Naive thymus-derived CD4-positive, alpha-beta T cell (primary cell): Measurements from ENCODE around the gene HSPA13. TPM values are rescaled to one million over a fixed set of nuclear protein-coding genes. Genes with fewer than 3 reads are reported as not detected.

Source experiments
- ATAC-seq: fragments of 150-1000 bp; cut with Tn5 transposase; 2 replicates; pipeline ENCODE4 v1.10.0; 2021; ENCODE audit warnings: mild to moderate bottlenecking, moderate library complexity
- CTCF ChIA-PET: fragments of 350-600 bp; sonication (Branson Sonifier 250); formaldehyde crosslinking; loops from one replicate; lab custom pipeline; 2021; ENCODE audit warnings: antibody characterized with exemption; lab: Charles Lee
- POLR2A ChIA-PET: fragments of 350-600 bp; sonication (Branson Sonifier 250); formaldehyde crosslinking; loops from one replicate; lab custom pipeline; 2021; ENCODE audit warnings: antibody characterized with exemption, inconsistent platforms; lab: Charles Lee
- DNase-seq, 9 donors: peaks; one replicate each; pipeline versions ENCODE4 v3.0.0 to v3.0.0-alpha.2; 2020 to 2022; ENCODE audit warnings: mixed read lengths in 1 of 9
- H3K27ac ChIP-seq: one replicate; pipeline ENCODE4 v1.7.0; 2013; ENCODE audit warnings: mild to moderate bottlenecking, low read depth, low read length, moderate library complexity
- H3K27me3 ChIP-seq, 2 donors: one replicate each; pipeline ENCODE4 v1.7.0; 2013; ENCODE audit warnings: low read length in 2 of 2, mild to moderate bottlenecking in 2 of 2, moderate library complexity in 2 of 2; ENCODE audit not compliant: control insufficient read depth in 2 of 2, insufficient read depth in 2 of 2
- H3K36me3 ChIP-seq, 3 experiments: 1 replicate in 2 of 3; 2 replicates in 1 of 3; pipeline ENCODE4 v1.7.0; 2013; ENCODE audit warnings: low read length in 3 of 3, mild to moderate bottlenecking in 3 of 3, moderate library complexity in 1 of 3; ENCODE audit not compliant: insufficient read depth in 3 of 3, control insufficient read depth in 2 of 3
- H3K4me1 ChIP-seq, 2 donors: one replicate each; pipeline ENCODE4 v1.7.0; 2013; ENCODE audit warnings: low read length in 2 of 2, mild to moderate bottlenecking in 2 of 2, moderate library complexity in 1 of 2; ENCODE audit not compliant: control insufficient read depth in 2 of 2, insufficient read depth in 2 of 2
- H3K4me3 ChIP-seq: 2 replicates; pipeline ENCODE4 v1.7.0; 2013; ENCODE audit warnings: mild to moderate bottlenecking, low read length
- H3K9me3 ChIP-seq, 3 experiments: 1 replicate in 2 of 3; 2 replicates in 1 of 3; pipeline ENCODE4 v1.7.0; 2013; ENCODE audit warnings: low read length in 3 of 3; ENCODE audit not compliant: control insufficient read depth in 2 of 3
- H3K27ac Mint-ChIP-seq, 9 donors: one replicate each; pipeline ENCODE4 v1.8.0; 2020 to 2022; ENCODE audit warnings: mixed read lengths in 9 of 9, mild to moderate bottlenecking in 8 of 9, moderate library complexity in 5 of 9, inconsistent platforms in 2 of 9
- H3K27me3 Mint-ChIP-seq, 5 donors: one replicate each; pipeline ENCODE4 v1.8.0; 2021 to 2022; ENCODE audit warnings: mixed read lengths in 5 of 5, mild to moderate bottlenecking in 1 of 5
- H3K36me3 Mint-ChIP-seq, 5 donors: one replicate each; pipeline ENCODE4 v1.8.0; 2020 to 2022; ENCODE audit warnings: mixed read lengths in 5 of 5, mild to moderate bottlenecking in 3 of 5, inconsistent platforms in 1 of 5
- H3K4me1 Mint-ChIP-seq, 7 donors: one replicate each; pipeline ENCODE4 v1.8.0; 2020 to 2022; ENCODE audit warnings: mixed read lengths in 7 of 7, mild to moderate bottlenecking in 3 of 7, inconsistent platforms in 1 of 7
- H3K4me3 Mint-ChIP-seq, 10 donors: one replicate each; pipeline ENCODE4 v1.8.0; 2020 to 2022; ENCODE audit warnings: mild to moderate bottlenecking in 10 of 10, mixed read lengths in 10 of 10, moderate library complexity in 6 of 10, inconsistent platforms in 2 of 10
- H3K9me3 Mint-ChIP-seq, 11 donors: one replicate each; pipeline ENCODE4 v1.8.0; 2020 to 2022; ENCODE audit warnings: mixed read lengths in 11 of 11, mild to moderate bottlenecking in 4 of 11, inconsistent platforms in 1 of 11, moderate library complexity in 1 of 11
- intact Hi-C, 2 donors: fragments of 100-400 bp; cut with micrococcal nuclease; formaldehyde crosslinking; loops; one replicate each; pipeline ENCODE4 v1.15.1; 2023
- polyA plus RNA-seq, 2 donors: library from polyadenylated mRNA; unstranded; fragments of 300-500 nt; fragmentation: Illumina TruSeq; gene quantifications; one replicate each; pipeline ENCODE4 v1.2.3, GENCODE V29; 2021
- total RNA-seq, 6 experiments: library from RNA in 5 of 6; stranded (reverse) in 5 of 6; gene quantifications; 1 replicate in 5 of 6; 2 replicates in 1 of 6; pipeline ENCODE4 v1.2.3 and lab custom pipeline; 2021 to 2026

HSPA13 gene
- total and polyA plus RNA-seq, 7 experiments from 2014 or later = 9.2 to 38.1 (median 25.9) TPM

DNA sequence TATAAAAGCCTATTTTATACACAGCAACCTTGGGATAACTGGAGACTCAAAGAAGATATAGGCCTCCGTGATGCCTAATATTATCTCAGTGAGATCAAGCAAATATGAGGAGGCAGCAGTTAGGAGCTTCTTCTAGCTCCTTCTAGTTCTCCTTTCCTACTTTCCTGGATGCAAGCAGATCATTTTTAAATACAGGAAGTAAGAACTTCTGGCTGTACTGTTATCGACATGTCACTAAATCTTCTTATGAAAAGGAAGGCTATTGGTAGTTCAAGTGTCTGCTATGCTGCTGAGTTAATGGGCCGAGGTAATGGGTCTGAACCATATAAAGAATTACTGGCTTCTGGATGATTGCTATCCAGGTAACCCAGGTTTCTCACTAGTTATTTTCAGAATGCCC is 15.9 kb downstream of the HSPA13 start:
- ATAC-seq (no peak), DNase-seq (no peak)
- Histone ChIP-seq H3K36me3 (no peaks in the 10 kb centered on the region), H3K4me3 (no peak overlapping the region), H3K9me3 (no peaks in the 10 kb centered on the region), H3K4me1 (no peaks in the 10 kb centered on the region), H3K27me3 (no peaks in the 10 kb centered on the region), H3K27ac (no peak overlapping the region)
- POLR2A ChIA-PET = no interaction called here
- Mint-ChIP-seq H3K27ac (no peak overlapping the region), H3K4me3 (no peak overlapping the region), H3K9me3 (no peaks in the 10 kb centered on the region), H3K36me3 (peaks cover 0 to 5% (median 0%) of the 10 kb centered on the region in 5 donors), H3K4me1 (peaks cover 0 to 2% (median 0%) of the 10 kb centered on the region in 7 donors), H3K27me3 (peaks cover 5 to 10% (median 6%) of the 10 kb centered on the region in 5 donors)
- CTCF ChIA-PET = interaction anchor here (0.8 kb wide), 1 partner anchor 510 kb away, joined by 3 read pairs; no protein-coding TSS in a partner anchor
- intact Hi-C loops = no loop called here

DNA sequence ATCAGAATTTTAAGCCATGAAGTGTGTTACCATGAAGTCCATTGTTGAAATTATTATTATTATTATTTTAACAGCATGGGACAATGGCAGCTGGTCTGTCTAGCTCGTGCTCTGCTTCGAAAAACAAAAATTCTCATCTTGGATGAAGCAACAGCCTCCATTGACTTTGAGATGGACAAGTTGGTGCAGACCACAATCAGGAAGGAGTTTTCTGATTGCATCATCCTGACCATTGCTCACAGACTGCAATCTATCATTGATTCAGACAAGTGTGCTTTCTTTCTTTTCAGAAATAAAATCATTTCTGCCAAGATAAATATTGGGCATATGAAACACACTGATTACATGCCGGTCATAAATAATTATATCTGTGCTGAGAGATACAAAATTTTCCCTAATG is 21.0 kb downstream of the HSPA13 start:
- Histone ChIP-seq H3K27ac (no peak overlapping the region), H3K4me3 (no peak overlapping the region), H3K27me3 (no peaks in the 10 kb centered on the region), H3K9me3 (no peaks in the 10 kb centered on the region), H3K4me1 (no peaks in the 10 kb centered on the region), H3K36me3 (no peaks in the 10 kb centered on the region)
- H3K4me1 Mint-ChIP-seq = peaks cover 0 to 2% (median 0%) of the 10 kb centered on the region in 7 donors
- no peak for DNase-seq
- no peak overlapping the region for H3K27ac Mint-ChIP-seq
- H3K9me3 Mint-ChIP-seq = no peaks in the 10 kb centered on the region
- H3K4me3 Mint-ChIP-seq = no peak overlapping the region
- no peaks in the 10 kb centered on the region for H3K36me3 Mint-ChIP-seq
- intact Hi-C loops = no loop called here
- ChIA-PET CTCF (no interaction called here), POLR2A (no interaction called here)
- peaks cover 11 to 25% (median 17%) of the 10 kb centered on the region in 5 donors for H3K27me3 Mint-ChIP-seq
- no peak for ATAC-seq

DNA sequence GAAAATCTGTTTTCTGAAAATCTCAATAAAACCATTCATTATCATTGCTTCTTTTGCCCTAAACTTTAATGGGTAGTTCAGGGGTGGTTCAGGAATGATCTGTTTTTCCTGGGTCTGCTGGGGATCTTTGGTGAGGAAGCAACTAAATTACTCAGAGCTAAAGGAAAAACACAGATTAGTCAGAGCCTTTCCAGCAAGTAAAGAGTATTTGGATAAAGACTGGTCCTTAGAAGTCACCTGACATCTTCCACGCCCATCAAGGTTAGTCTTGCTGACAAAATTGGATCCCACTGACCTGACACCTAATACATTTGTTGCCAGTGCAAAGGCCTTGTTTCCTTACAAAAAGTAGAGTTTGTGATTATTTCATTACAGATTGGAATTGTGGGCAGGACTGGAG is 24.2 kb downstream of the HSPA13 start:
- no peaks in the 10 kb centered on the region for H3K36me3 Mint-ChIP-seq
- Histone ChIP-seq H3K27ac (no peak overlapping the region), H3K4me1 (no peaks in the 10 kb centered on the region), H3K36me3 (no peaks in the 10 kb centered on the region), H3K27me3 (no peaks in the 10 kb centered on the region), H3K9me3 (no peaks in the 10 kb centered on the region), H3K4me3 (no peak overlapping the region)
- no peak for DNase-seq
- intact Hi-C loops = no loop called here
- H3K4me1 Mint-ChIP-seq = peaks cover 0 to 2% (median 0%) of the 10 kb centered on the region in 7 donors
- H3K4me3 Mint-ChIP-seq = no peak overlapping the region
- H3K9me3 Mint-ChIP-seq = no peaks in the 10 kb centered on the region
- ChIA-PET CTCF (no interaction called here), POLR2A (no interaction called here)
- peaks cover 11 to 36% (median 26%) of the 10 kb centered on the region in 5 donors for H3K27me3 Mint-ChIP-seq
- ATAC-seq = no peak
- no peak overlapping the region for H3K27ac Mint-ChIP-seq

DNA sequence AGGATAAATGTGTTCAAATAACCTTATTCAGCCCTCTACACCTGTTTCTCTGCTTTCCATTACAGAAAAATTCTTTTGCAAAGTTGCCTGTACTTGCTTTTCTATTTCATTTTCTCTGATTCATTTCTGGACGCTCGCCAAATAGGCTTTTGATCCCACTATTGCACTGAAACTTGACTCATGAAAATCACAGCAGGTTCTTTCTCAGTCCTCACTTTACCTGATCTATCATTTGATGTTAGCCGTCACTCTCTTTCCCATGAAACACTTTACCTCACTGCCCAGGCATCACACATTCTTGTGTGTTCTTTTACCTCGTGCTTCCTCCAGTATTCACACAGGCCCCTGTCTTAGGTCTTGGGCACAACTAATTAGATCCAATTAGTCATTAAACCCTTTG is 26.2 kb downstream of the HSPA13 start:
- ChIA-PET CTCF (no interaction called here), POLR2A (no interaction called here)
- Histone ChIP-seq H3K27me3 (no peaks in the 10 kb centered on the region), H3K4me1 (no peaks in the 10 kb centered on the region), H3K36me3 (no peaks in the 10 kb centered on the region), H3K9me3 (no peaks in the 10 kb centered on the region), H3K4me3 (no peak overlapping the region), H3K27ac (no peak overlapping the region)
- H3K4me3 Mint-ChIP-seq = no peak overlapping the region
- no peak for DNase-seq
- no peaks in the 10 kb centered on the region for H3K4me1 Mint-ChIP-seq
- H3K9me3 Mint-ChIP-seq = no peaks in the 10 kb centered on the region
- intact Hi-C loops = no loop called here
- peaks cover 5 to 36% (median 25%) of the 10 kb centered on the region in 5 donors for H3K27me3 Mint-ChIP-seq
- ATAC-seq = no peak
- H3K36me3 Mint-ChIP-seq = no peaks in the 10 kb centered on the region
- H3K27ac Mint-ChIP-seq = no peak overlapping the region

DNA sequence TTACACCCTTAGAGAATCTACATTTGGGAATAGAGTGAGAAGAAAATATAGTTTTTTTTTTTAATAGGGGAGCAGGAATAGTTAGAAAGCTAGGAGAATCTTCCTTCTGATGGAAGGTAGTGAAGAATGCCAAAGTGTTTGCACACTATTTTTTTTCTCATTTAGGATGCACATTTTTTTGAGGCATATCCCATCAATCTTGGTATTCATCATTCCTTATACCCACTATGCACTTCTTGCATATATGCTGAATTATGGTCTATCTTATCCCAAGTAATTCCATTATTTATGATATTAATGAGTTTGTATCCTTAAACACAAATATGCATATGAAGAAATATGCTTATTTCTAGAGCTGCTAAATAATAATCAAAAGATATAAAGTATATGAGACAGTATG is 28.4 kb downstream of the HSPA13 start:
- H3K4me1 ChIP-seq = no peaks in the 10 kb centered on the region
- Mint-ChIP-seq H3K36me3 (no peaks in the 10 kb centered on the region), H3K4me1 (no peaks in the 10 kb centered on the region), H3K27ac (no peak overlapping the region), H3K4me3 (no peak overlapping the region), H3K9me3 (no peaks in the 10 kb centered on the region), H3K27me3 (peaks cover 0 to 29% (median 22%) of the 10 kb centered on the region in 5 donors)
- H3K9me3 ChIP-seq = no peaks in the 10 kb centered on the region
- no peaks in the 10 kb centered on the region for H3K36me3 ChIP-seq
- ATAC-seq (no peak), DNase-seq (no peak)
- POLR2A ChIA-PET = no interaction called here
- no peak overlapping the region for H3K27ac ChIP-seq
- no peaks in the 10 kb centered on the region for H3K27me3 ChIP-seq
- intact Hi-C loops = no loop called here
- CTCF ChIA-PET = no interaction called here
- H3K4me3 ChIP-seq = no peak overlapping the region

DNA sequence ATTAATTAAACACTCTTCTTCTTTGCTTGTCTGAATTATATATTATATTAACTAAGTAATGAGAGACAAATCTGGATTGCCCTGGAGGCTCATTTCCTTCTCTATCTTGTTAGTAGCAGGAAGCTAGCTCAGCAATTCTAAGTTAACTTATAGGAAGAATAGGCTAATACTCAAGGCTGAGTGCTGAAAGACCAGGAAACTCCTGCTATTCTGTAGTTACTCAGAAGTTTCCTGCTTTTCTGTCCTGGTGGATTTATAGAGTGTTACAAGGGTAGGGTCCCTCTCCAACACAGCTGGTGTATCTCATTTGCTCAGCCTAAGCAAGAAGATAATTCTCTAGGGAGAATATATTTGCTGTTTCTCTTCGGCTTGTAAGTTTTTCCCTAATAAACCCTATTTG is 29.2 kb downstream of the HSPA13 start:
- Histone ChIP-seq H3K4me1 (no peaks in the 10 kb centered on the region), H3K27me3 (no peaks in the 10 kb centered on the region), H3K9me3 (no peaks in the 10 kb centered on the region), H3K4me3 (no peak overlapping the region), H3K36me3 (no peaks in the 10 kb centered on the region), H3K27ac (no peak overlapping the region)
- Mint-ChIP-seq H3K4me3 (no peak overlapping the region), H3K4me1 (no peaks in the 10 kb centered on the region), H3K36me3 (no peaks in the 10 kb centered on the region), H3K27me3 (peaks cover 0 to 24% (median 22%) of the 10 kb centered on the region in 5 donors), H3K27ac (no peak overlapping the region), H3K9me3 (no peaks in the 10 kb centered on the region)
- ChIA-PET CTCF (no interaction called here), POLR2A (no interaction called here)
- DNase-seq (no peak), ATAC-seq (no peak)
- intact Hi-C loops = no loop called here

DNA sequence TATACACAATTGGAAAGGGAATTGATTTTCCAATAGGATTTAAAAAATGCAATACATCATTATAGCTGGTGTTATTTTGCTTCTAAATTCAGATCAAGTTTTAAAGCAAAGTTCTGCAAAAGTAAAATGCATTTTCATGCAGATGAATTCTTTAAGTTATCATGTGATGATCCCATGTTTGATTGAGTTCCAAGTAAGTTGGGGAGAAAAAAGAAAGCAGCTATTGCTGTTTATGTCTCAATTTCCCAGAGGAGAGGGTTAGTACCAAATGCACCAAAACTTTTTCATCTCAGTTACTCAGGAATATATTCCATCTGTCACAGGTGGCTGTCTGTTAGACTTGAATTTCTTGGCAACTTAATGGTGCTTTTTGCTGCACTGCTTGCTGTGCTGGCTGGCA is 29.7 kb downstream of the HSPA13 start:
- POLR2A ChIA-PET = no interaction called here
- Histone ChIP-seq H3K27ac (no peak overlapping the region), H3K4me1 (no peaks in the 10 kb centered on the region), H3K27me3 (no peaks in the 10 kb centered on the region), H3K36me3 (no peaks in the 10 kb centered on the region), H3K9me3 (no peaks in the 10 kb centered on the region), H3K4me3 (no peak overlapping the region)
- no peak for DNase-seq
- peaks cover 0 to 24% (median 22%) of the 10 kb centered on the region in 5 donors for H3K27me3 Mint-ChIP-seq
- no peaks in the 10 kb centered on the region for H3K36me3 Mint-ChIP-seq
- intact Hi-C loops = no loop called here
- H3K9me3 Mint-ChIP-seq = no peaks in the 10 kb centered on the region
- H3K4me3 Mint-ChIP-seq = no peak overlapping the region
- CTCF ChIA-PET = no interaction called here
- no peaks in the 10 kb centered on the region for H3K4me1 Mint-ChIP-seq
- no peak for ATAC-seq
- no peak overlapping the region for H3K27ac Mint-ChIP-seq
